GM21423 (cell line): ENCODE results near the gene FAM193A.
"Not testable (repeated sequence)": the region's sequence is repeated elsewhere in the genome, so short reads cannot be mapped to it uniquely, and the experiment has no call there.

Experiments
- ATAC-seq: cut with Tn5 transposase; IDR thresholded peaks from one replicate; pipeline ENCODE4 v1.9.1; 2021; ENCODE audit warnings: mild to moderate bottlenecking, moderate library complexity; ENCODE audit not compliant: unreplicated experiment

FAM193A gene

DNA sequence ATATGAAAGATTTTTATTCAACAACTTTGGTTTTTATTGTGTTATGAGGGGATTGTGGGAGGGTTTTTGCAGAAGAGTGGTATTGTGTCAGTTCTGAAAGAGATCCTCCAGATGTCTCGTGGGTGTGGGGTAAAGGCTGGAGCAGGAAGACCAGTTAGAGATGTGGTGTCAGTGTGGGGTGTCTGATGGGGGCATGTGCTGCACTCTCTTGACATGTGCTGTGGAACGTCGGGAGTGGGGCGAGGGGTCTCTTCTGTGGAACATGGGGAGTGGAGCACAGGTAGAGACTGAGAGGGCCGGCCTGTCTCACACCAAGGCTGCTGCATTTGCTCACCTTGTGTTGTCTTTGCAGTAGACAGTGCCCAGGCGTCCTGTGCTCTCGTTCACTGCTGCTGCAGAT lies 37.6 kb downstream of the FAM193A start:
- no peak for ATAC-seq

- no peak for ATAC-seq
Observed at GRCh38 chr4:2574863-2575262, 38.4 kb downstream of the FAM193A start.

GRCh38 chr4:2576290-2576689 lies 39.8 kb downstream of the FAM193A start:
- no peak for ATAC-seq

DNA sequence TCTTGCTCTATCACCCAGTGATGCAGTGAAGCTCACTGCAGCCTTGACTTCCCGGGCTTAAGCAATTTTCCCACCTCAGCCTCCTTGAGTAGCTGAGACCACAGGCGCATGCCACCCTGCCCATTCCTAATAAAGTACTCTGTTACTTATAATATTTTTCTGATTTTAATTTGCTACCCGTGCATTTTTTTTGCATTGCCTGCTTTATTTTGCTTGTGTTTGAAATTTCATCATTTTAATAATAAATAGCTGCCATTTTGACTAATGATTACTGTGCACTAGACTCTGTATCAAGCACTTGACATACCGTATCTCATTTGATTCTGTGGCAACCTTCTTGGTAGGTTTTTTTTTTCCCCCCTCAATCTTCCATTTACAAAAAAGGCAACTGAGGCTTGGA lies 41.7 kb downstream of the FAM193A start:
- ATAC-seq: no peak

GRCh38 chr4:2579910-2580309 lies 43.5 kb downstream of the FAM193A start:
- ATAC-seq: no peak

- no peak for ATAC-seq
Observed at GRCh38 chr4:2583092-2583491, 46.6 kb downstream of the FAM193A start.

- no peak for ATAC-seq
Observed at GRCh38 chr4:2583517-2583916, 47.1 kb downstream of the FAM193A start.

GRCh38 chr4:2586502-2586901 lies 50.1 kb downstream of the FAM193A start:
- no peak for ATAC-seq

DNA sequence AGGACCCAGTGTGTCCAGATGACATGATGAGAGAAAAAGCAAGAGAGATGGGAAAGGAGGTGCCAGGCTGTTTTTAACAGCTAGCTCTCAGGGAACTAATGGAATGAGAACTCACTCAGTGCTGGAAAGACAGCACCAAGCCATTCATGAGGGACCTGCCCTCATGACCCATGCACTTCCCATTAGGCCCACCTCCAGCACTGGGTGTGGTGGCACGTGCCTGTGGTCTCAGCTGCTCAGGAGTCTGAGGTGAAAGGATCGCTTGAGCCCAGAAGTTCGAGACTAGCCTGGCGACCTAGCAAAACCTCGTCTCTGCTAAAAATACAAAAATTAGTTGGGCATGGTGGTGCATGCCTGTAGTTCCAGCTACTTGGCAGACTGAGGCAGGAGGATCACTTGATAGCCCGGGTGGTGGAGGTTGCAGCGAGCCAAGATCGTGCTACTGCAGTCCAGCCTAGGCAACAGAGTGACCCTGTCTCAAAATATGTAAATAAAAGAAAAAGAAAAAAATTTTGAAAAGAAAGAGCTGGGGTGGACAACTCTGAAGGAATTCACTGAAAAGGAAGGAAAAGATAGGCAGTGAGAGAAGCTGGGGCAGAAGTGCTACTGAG lies 50.9 kb downstream of the FAM193A start:
- no peak for ATAC-seq

DNA sequence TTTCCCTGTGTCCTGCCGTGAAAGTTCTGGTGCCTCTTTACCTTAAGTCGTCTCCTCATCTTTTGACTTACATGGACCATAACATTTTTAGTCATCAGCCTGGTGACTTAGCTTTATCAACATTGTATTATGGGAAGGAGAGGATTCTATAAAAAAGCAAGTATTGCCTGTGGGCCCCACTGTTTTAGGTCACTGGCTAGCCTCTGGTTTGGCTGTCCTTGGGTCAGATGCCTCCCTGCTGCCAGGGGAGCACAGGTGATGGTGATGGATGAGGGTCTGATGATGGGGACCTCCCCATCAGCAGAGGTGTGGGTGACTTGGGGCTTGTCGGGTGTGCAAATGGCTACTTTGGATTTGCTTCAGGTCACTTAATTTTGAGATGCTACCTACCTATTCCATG lies 51.8 kb downstream of the FAM193A start:
- ATAC-seq: no peak

GRCh38 chr4:2591189-2591588 lies 54.7 kb downstream of the FAM193A start:
- no peak for ATAC-seq

DNA sequence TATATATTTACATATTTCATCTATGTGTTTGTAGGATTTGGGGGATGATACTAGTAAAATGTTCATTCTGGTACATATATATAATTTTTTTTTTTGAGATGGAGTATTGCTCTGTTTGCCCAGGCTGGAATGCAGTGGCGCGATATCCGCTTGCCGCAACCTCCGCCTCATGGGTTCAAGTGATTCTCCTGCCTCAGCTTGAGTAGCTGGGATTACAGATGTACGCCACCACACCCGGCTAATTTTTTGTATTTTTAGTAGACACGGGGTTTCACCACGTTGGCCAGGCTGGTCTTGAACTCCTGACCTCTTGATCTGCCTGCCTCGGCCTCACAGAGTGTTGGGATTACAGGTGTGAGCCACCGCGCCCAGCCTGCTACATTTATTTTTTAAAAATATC lies 55.6 kb downstream of the FAM193A start:
- not testable (repeated sequence) for ATAC-seq

DNA sequence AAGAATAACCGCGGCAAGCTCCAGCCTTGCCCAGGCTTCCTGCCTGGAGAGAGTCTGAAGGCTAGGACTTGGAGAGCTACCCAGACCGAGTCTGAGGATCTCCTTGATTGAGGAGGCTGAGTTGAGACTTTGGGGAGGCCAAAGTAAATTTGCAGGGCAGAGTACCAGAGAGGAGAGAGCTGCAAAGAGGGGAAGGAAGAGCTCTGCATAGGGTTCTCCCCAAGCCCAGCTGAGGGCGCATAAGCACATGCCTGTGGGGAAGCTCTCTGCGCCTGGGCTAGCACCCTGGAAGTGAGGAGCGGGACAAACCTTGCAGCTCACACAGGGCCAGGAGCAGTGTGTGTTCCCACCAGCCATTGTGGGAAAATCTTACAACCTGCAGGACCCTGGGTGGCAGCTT lies 56.1 kb downstream of the FAM193A start:
- ATAC-seq: no peak

GRCh38 chr4:2593003-2593402 lies 56.6 kb downstream of the FAM193A start:
- no peak for ATAC-seq

DNA sequence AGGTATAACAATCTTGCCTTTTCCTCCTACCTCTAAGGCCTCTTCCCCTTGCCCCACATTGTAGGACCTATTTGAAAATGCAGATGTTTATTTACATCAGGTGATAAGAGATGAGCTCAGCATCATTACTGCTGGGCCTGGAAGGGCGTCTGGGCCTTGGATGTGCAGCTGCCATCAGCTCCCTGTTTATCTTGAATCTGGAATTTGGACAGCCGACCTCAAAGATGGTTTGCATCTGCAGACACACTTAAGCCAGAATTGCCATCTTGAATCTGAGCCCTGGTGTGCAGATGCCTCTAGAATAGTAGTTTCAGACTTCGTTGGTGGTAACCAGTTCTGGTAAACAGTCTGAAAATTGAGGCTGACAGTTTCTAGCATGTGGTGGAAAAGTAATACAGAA lies 59.0 kb downstream of the FAM193A start:
- ATAC-seq: no peak

DNA sequence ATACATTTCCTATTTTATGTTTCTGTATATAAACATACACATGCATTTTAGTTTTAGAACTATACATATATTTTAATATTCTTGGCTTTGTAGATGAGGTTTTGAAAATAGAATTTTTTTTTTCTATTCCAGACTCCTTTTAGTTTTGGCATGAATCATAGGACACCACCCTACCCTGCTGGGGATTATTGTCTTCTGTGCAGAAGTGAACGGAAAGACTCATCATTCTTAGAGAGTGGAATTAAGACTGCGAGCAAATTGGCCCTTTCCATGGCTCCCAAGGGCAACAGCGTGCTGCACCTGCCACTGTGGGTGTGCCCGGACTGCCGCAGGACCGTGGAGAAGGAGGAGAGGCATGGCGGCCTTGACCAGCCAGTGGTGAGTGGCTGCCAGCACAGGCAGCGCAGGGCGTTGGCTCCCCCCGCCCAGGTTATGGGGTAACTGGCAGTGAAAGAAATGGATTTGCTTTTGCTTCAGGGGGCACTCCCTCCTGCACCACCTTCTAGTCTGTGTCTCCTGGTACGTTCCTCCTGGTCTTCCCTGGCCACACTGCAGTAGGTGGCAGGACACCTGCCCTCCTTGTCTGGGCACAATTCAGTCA lies 59.6 kb downstream of the FAM193A start:
- no peak for ATAC-seq

DNA sequence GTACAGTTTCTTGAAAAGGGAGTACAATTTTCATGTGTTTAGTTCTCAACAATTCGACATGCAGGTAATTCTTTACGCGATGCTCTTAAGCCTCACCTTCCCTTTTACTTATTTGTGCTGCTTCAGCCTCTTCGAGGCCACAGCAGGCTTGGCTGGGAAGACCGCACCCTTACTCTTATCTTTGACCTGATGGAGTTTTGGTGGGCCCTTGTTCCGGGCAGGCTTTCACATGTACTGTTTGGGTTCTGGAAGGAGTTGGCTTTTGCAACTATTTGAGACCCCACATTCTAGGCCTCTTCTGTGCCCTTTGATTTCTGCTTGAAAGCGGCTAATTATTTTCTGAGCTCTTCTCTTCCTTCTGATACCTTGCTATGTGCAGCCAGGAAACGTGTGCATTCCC lies 60.2 kb downstream of the FAM193A start:
- no peak for ATAC-seq

GRCh38 chr4:2598511-2599303 lies 62.3 kb downstream of the FAM193A start:
- peak; percentile 80 for ATAC-seq

- ATAC-seq: no peak
Observed at GRCh38 chr4:2599304-2599654, 62.8 kb downstream of the FAM193A start.

GRCh38 chr4:2600878-2601277 lies 64.4 kb downstream of the FAM193A start:
- ATAC-seq: no peak

GRCh38 chr4:2604614-2605013 lies 68.2 kb downstream of the FAM193A start:
- no peak for ATAC-seq

DNA sequence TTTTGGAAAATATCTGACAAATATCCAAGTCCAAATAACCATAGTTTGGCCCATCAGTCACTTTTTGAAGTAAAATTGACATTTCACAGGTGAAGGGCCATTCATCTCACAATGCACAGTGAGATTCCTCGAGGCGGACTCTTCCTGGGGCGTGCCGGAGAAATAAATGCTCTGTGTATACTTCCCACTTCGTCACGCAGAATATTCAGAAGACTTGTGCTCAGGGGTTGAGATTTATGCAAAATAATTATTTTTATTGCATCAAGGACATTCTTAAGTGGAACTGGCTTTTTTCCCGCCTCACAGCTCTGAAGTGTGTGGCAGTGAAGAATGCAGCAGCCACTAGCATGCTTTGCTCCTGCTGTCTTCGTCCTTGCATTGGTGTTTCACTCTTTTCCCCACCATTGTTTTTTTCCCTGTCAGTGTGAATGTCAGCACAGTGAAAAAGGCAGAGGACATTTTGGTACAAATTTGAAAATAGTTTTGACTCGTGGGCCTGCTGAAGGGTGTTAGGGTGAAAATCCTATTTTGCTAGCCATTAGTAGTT lies 70.6 kb downstream of the FAM193A start:
- no peak for ATAC-seq
